UCSD-AML1 (cell line): ENCODE results near the gene MRPL19.
A peak's percentile ranks its signal among the peaks of the same experiment; 100 is the strongest.
"Not testable (repeated sequence)": the region's sequence is repeated elsewhere in the genome, so short reads cannot be mapped to it uniquely, and the experiment has no call there.

ENCODE experiments used
- DNase-seq: peaks from one replicate; lab custom pipeline; 2025; ENCODE audit not compliant: unreplicated experiment; lab: John Stamatoyannopoulos, UW

Gene MRPL19

DNA sequence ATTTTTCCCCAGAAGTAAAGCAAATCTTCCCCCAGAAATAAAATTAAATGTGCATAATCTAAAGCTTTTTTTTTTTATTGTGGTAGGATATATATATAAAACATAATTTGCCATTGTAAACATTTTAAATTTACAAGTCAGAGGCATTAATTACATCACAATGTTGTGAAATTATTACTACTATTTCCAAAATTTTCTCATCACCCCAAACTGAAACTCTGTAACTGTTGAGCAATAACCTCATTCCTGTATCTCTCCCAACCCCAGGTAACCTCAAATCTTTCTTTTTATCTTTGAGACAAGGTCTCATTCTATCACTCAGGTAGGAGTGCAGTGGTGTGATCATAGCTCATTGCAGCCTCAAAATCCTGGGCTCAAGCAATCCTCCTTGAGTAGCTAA lies 11.2 kb downstream of the MRPL19 start:
- no peak for DNase-seq

DNA sequence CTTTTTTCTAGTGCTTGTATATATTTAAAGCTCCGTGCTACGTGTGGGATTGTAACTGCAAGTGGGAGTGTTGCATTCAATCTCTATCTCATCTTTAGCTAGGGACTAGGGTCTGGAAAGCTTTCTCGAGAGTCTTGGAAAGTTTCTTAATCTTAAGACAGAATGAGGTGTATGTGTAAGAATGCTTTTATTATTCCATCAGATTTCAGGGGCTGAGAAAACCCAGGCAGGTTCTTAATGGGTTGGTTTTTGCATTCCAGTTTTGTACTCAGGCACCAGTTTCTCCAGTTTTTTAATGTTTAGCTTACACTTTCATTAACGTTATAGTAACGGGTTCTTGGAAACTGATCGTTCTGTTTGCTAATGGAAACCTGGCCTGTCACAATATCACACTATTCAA lies 20.3 kb downstream of the MRPL19 start:
- DNase-seq = no peak

DNA sequence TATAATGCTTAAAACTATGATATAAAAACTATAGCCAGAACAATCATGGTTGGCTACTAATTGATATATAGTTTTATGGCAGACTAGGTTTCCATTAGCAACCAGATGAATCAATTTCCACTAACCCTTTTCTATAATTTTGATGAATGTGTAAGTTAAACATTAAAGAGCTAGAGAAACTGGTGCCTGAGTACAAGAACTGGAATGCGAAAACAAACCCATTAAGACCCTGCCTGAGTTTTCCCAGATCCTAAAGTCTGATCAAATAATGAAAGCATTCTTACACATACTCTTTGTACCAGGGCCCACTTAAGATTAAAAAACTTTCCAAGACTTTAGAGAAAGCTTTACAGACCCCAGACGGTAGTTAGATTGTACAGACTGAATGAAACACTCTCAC lies 21.3 kb downstream of the MRPL19 start:
- DNase-seq = no peak

DNA sequence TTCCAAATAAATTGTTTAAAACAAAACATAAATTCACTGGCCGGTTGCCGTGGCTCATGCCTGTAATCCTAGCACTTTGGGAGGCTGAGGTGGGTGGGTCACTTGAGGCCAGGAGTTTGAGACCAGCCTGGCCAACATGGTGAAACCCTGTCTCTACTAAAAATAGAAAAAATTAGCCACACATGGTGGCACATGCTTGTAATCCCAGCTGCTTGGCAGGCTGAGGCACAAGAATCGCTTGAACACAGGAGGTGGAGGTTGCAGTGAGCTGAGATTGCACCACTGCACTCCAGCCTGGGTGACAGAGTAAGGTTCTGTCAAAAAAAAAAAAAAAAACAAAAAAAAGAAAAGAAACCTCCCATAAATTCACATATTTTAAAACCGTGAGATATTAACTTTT lies 28.8 kb downstream of the MRPL19 start:
- not testable (repeated sequence) for DNase-seq

DNA sequence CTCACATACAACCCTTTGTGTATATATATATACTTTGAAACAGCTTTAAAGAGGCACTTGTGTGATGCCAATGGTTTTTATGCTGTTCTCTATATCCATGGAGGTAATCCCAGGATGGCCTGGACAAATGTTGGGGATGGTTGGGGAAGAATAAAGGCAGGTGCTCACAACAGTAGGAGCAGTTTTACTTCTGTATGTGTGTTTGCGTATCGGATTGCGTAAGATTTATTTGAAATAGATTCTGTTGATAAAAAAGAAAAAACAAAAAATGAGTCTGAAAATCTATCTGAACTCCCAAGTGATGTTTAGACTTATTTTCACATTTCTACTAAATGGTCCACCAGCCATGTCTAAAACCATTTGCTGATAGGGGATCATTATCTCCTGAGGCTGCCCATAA lies 29.3 kb downstream of the MRPL19 start:
- DNase-seq = no peak

DNA sequence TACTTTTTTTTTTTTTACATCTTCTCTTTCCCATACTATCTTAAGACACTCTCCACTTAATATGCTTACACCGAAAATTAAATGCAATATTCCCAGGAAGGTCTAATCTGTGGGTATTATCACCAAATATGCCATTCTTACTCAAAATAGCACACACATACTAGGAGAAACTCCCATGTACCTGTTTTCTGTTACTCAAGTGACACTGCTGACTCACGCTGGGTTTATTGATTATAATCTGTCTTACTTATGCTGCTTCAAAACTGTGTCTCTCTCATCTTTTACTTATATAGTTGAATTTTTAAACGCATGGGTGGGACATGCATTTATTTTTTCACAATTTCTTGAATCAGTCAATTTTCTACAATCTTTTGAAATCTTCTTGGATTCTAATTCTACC lies 29.9 kb downstream of the MRPL19 start:
- no peak for DNase-seq

DNA sequence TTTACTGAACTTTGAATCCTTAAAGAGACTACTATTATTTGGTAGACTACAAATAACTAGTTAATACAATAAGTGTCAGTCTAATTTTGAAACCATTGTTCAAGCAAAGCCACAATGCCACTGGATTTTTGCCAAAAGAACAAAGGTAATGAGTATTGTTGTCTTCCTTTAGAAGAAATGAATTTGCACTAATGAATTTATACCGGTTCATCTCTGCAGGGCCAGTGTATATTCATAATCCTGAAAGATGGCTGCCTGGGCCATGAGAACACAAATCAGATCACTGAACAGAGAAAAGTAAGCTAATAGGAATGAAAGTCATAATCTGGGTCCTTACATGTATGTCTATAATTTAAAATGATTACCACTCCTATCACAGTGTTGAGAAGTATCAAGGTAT lies 33.0 kb downstream of the MRPL19 start:
- no peak for DNase-seq

DNA sequence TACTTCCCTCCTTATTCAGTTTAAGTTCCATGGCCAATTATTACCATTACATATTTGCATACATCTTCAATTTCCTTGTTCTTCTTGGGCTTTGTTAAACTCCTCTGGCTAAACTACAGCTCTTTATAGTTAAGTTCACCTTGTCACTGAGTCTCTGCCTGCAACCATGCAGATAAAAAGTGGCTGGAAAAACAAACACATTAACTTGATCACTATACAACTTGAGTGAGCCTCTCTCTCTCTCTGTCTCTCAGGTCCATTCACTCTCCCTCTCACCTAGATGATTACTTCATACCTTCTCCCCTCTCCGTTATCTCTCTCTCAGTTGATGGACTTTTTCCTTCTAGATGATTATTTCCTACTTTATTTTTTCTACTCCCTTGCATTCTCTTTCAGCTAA lies 33.8 kb downstream of the MRPL19 start:
- no peak for DNase-seq

DNA sequence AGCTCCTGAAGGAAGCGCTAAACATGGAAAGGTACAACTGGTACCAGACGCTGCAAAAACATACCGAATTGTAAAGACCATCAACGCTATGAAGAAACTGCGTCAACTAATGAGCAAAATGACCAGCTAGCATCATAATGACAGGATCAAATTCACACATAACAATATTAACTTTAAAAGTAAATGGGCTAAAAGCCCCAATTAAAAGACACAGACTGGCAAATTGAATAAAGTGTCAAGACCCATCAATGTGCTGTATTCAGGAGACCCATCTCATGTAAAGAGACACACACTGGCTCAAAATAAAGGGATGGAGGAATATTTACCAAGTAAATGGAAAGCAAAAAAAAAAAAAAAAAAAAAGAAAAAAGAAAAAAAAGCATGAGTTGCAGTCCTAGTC lies 36.8 kb downstream of the MRPL19 start:
- not testable (repeated sequence) for DNase-seq

DNA sequence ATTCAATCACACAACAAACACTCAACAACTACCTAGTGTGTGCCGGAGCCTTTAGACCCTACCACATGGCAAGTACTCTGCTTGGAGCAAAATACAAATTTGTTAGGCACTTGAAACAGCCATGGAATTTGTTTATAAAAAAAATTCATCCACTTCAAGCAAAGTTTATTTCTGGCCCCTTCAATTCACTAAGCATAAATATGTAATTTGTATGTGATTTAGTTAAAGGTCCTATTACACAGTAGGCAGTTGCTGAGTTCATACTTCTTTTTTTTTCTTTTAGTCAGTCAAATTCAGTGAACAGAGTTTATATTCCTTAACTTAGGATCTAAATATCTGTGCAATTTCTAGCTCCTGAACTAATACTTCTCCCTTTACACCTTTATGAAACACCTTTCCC lies 41.6 kb downstream of the MRPL19 start:
- no peak for DNase-seq

DNA sequence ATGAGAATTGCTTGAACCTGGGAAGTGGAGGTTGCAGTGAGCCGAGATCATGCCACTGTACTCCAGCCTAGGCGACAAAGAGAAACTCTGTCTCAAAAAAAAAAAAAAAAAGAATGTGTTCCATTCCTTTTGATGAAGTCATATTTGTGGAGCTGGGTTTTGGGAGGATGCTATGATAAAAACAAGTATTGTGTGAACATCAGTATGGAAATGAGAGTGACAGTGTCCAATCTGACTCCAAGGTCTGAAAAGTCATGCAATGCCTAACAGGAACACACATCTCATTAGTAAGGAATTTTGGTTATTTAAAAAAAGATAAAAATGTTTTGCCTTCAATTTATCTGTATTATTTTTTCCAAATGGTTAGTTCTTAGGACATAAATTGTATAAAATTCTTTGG lies 52.3 kb downstream of the MRPL19 start:
- DNase-seq = no peak

DNA sequence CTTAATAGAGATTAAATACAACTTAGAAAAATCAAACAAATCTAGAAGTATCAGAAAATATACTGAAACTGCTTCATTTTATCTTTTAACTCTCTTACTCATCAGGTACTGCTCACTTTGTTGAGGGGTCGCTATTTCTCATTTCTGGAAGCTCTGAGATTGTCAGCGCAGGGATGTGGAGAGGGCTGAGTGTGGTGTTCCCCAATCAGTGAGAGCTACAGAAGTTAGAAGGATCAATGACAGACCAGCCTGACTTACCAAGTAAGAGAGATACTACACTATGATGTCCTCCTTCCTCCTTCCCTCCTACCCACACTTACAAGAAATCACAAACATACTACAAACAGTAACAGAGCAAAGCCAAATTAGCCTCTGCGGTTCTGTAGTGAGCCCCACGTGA lies 56.0 kb downstream of the MRPL19 start:
- no peak for DNase-seq

DNA sequence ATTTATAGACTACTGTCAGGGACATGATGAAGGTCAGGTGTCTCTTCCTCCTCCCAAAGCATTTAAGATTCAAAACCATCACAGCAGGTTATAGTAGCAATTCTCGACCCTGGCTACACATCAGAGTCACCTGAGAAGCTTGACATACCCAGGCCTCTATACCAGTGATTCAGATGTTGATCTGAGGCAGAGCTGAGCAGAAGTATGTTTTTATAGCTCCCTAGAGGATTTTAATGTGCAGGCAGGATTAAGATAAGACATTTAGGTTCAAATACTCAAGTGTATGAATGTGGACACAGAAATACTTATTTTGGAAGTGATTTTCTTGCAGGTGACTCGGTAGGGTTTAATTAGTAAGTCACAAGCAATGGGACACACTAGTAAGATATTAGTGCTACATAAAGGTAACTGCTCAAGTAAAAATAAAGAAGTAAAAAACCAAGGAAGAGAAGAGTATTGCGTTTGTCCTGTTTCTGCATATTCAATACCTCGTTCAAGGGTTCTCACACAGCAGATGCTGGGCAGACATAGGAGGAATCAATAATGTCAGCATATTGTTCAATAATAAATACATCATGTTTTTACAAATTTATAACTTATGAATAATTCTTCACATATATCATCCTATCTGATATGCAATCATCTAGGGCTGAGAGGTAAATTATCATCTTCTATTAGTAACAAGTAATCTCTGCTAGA lies 57.2 kb downstream of the MRPL19 start:
- DNase-seq = no peak

DNA sequence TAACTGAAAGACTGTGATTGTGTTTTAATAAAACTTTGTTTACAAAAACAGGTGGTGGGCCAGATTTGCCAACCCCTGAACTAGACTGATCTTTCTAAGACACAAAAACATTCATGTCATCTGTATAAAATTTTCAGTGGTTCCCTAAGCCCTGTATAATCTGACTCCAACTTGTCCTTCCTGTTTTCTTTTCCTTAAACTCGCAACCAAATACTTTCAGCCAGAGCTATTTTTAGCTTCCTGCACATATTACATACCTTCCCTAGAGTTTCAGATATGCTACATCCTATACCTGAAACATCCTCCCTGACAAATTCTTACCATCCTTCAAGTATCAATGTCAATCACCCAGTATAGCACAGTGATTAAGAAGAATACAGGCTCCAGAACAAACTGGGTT lies 59.3 kb downstream of the MRPL19 start:
- DNase-seq = no peak

DNA sequence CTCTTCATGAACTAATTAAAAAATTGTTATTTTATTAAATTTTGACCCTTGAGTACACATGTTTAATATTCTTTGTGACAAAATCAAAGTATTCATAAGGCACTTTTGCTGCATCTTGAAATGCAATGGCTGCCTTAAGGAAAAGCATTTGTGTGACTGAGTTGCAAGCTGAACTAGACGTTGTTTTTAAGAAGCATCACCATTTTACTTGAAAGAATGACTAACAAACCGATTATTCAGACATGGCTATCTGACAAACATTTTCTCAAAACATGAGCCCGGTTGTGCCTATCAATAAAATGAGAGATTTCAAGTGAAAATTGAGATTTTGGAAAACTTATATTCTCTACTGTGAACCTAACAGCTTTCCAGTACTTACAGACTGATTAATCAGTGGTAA lies 61.3 kb downstream of the MRPL19 start:
- DNase-seq = no peak

DNA sequence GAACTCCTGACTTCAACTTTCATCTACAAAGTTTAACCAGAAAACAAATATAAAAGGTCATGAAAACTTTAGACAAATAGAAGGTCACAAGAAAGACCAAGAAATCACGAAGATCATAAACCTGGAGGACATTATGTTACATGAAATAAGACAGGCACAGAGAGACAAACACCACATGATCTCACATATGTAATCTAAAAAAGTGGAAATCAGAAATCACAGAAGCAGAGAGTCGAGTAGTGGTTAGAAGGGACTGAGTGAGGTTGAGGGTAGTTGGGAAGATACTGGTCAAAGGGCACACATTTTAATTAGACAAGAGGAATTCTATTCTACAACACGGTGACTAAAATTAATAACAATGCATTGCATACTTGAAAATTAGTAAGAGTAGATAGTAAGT lies 62.7 kb downstream of the MRPL19 start:
- DNase-seq = no peak

DNA sequence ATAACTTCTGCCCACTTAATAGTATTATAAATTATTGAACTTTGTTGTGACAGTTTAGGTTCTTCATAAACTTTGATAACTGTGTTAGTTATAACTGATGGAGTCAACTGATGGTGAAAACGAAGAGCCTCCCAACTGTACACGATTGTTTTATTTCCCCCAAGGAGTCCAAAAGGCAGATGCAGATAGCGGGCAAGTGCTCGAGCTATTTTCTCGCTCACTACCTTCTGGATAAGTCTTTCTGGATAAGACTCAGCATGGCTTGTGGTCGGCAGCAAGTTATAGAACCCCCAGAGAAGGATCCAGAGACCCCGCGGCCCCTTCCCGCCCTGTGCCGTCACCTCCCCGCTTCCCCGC lies 63.6 kb downstream of the MRPL19 start:
- DNase-seq = no peak

DNA sequence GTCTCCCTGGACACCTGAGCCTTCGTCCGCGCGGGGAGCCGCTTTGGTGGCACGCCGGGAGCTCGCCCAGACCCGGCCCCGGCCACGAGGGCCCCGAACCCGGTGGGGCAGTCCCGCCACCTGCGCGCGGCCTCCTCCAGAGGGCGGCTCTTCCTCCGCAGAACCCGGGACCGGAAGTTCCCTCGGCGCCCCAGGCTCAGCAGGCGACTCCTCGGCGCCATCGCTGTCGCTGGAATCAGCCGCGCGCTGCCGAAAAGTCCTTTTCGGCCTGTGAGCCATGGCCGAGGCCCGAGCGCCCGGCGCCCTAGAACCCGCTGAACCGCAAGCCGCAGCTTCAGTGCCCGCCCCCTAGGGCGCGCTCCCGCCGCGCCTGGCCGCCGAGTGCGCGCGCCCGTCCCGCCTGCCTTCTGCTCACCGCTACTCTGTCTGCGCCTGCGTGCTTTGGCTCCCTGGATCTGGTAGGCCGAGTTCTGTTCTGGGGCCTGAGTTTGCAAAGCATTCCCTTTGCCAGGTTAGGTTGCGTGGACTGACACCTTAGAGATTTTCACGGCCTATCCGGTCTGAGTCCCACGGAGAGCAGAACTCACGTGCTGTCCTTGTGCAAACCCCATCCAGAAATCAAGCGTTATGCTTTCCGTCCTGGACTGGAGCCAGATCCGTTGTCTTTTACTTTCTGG lies 64.1 kb downstream of the MRPL19 start, which contains the start of gene GCFC2:
GCFC2 (minus strand) TSS at position 339 of the 677 bp plus-strand sequence; CDS start at position 279, 60 bp downstream.
- peak; percentile 89 for DNase-seq

DNA sequence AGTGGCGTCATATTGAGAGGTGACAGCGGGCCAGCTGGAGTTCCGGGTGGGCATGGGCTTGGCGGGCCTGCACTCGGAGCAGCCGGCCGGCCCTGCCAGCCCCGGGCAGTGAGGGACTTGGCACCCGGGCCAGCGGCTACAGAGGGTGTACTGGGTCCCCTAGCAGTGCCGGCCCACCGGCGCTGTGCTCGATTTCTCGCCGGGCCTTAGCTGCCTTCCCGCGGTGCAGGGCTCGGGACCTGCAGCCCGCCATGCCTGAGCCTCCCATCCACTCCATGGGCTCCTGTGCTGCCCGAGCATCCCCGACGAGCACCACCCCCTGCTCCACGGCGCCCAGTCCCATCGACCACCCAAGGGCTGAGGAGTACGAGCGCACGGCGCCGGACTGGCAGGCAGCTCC lies 65.0 kb downstream of the MRPL19 start:
- DNase-seq = not testable (repeated sequence)

DNA sequence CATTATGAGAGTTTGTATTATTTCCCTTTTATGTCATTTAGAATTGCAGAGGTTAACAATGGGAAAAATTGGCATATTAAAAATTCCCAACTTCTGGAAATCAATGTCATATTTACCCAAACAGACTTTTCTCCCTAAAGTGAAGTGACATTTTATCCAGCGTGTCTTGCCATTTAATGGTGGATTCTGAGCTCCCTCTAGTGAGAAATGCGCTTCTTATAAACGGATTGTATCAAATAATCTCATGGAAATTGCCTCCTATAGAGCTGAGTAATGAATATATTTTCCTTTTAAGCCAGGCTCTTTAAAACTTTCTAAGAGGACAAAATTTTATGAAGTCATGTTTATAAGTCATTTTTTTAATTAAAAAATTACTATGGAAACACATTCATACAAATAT lies 69.8 kb downstream of the MRPL19 start:
- DNase-seq = no peak

DNA sequence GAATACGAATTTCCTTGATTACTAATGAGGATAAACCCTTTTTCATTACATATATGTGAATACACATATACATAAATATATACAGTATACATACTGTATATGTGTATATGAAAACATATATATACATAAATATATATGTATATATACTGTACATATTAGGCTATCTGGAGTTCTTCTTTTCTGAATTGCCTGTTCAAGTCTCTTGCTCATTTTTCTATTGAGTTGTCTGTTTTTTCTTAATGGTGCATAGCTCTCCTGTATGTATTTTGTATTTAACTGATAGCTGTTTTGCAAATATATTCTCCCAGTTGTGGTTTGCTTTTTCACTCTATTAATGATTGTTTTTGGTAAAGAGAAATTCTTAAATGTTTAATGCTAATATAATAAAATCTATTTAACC lies 73.0 kb downstream of the MRPL19 start:
- no peak for DNase-seq

DNA sequence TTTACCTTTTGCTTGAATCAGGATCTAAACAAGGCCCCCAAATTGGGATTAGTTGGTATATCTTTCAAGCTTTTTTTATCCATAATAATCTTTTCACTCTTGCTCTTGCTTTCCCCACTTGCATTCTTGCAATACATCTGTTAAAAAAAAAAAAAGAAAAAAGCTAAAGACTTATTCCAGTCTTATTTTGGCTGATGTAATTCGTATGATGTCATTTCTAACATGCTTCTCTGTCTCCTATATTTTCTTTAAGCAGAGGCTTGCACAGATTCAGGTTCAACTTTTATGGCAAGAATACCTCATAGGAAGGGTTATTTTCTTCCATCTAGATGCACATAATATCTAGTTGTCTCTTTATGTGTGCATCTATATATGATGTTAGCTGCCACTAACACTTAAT lies 73.9 kb downstream of the MRPL19 start:
- no peak for DNase-seq

DNA sequence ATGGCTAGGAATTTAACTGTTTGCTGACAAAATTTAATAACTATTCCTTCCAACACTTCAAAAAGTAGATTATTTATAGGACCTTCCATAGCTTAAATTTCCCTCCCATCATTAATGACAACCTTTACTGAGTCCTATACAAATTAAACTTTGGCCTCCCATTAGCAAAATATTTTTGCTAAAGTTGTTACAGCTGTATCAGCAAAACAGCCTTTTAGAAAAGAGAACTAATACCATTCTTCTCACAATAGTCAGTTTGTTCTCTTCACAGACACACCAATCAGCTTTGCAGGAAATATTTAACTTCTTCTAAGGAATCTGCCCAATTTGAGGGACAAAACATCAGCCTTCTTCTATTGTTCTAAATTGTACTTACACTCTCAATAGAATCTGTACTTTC lies 76.1 kb downstream of the MRPL19 start:
- DNase-seq = no peak
